Activated CD8-positive, alpha-beta memory T cell treated with anti-CD3 and anti-CD28 coated beads for 48 hours (primary cell): ENCODE data around the gene ABHD18.
A peak's percentile ranks its signal among the peaks of the same experiment; 100 is the strongest.
"Not testable (repeated sequence)": the region's sequence is repeated elsewhere in the genome, so short reads cannot be mapped to it uniquely, and the experiment has no call there.

Experiments used
- DNase-seq, 3 experiments: peaks; one replicate each; pipeline ENCODE4 v3.0.0-alpha.2; 2020; ENCODE audit warnings: low read depth in 2 of 3, low spot score in 2 of 3

The ABHD18 gene

DNA sequence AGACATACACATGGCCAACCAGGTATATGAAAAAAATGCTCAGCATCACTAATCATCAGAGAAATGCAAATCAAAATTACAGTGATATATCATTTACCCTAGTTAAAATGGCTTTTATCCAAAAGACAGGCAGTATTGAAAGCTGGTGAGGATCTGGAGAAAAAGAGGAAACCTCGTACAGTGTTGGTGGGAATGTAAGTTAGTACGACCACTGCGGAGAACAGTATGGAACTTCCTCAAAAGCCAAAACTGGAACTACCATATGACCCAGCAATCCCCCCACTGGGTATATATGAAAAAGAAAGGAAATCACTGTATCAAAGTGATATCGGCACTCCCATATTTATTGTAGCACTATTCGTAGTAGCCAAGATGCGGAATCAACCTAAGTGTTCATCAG, 23.4 kb downstream of the ABHD18 start:
- DNase-seq: no peak

DNA sequence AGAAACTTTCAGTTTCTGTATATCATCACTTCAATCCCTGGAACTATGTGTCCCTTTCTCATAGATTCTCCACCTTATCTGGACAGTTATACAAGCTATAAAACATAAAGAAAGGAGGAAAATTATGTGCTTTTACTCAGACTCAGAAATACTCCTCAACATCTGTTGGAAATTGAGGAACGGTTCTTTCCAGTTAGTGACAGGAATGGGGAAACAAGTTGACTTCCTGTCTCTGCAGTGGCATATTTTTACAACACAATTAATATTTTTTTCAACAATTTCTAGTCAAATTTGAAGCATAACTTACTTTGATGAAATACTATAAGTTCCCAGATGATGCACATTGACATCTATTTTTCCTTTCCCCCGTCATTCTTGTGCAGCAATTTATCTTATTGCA, 27.9 kb downstream of the ABHD18 start:
- DNase-seq: no peak

DNA sequence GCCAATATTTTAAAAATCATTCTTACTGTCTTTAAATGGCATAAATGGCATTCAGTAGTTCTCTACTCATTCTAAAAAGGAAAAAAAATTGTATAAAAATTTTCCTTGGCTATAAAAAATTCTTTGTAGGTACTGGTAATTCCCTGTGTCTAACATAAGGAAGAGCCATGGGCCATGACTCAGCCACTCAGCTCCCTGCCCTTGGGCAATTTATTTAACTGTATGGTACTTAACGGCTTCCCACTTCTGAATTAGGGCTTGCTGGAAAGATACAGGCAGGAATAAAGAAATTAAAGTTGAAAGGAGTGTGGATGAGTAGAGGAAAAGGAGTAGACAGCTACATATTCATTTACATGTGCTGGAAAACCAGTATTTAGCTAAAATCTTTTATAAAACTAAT, 30.6 kb downstream of the ABHD18 start:
- no peak for DNase-seq

DNA sequence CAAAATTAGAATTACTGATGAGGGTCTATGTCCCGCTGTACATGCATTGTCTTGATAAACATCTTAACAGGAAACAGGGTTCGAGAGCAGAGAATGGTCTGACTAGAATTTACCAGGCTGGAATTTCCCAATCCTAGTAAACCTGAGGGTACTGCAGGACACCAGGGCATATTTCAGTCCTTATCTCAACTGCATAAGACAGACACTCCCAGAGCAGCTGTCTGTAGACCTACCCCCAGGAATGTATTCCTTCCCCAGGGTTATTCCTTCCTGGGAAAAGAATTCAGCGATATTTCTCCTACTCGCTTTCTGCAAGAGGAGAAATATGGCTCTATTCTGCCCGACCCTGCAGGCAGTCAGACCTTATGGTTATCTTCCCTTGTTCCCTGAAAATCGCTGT, 31.3 kb downstream of the ABHD18 start:
- not testable (repeated sequence) for DNase-seq

DNA sequence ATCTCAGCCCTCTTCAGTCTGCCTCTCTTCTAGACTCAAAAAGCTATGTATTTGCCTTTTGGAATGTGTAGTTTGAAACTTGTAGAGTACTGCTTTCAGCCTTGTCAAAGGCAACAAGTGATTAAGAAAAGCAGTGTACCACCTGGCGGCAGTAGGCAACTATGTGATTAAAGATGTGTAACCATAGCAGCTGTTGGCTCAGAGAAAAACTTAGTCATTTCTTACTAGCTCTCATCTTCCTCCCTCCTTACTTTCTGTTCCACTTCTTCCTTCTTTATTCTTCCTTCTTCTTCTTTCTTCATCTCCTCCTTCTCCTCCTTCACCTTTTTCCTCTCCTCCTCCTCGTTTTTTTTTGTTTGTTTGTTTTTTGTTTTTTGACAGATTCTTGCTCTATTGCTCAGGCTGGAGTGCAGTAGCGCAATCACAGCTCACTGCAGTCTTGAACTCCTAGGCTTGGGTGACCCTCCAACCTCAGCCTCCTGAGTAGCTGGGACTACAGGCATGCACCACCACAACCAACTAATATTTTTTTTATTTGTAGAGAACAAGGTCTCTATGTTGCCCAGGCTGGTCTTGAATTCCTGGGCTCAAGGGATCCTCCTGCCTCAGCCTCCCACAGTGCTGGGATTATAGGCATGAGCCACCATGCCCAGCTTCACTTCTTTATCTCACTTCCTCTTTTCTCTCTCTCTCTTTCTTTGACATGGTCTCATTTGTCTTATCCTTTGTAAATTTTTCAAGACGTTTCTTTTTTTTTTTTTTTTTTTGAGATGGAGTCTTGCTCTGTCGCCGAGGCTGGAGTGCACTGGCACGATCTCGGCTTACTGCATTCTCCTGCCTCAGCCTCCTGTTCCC, 32.6 kb downstream of the ABHD18 start:
- DNase-seq: no peak

DNA sequence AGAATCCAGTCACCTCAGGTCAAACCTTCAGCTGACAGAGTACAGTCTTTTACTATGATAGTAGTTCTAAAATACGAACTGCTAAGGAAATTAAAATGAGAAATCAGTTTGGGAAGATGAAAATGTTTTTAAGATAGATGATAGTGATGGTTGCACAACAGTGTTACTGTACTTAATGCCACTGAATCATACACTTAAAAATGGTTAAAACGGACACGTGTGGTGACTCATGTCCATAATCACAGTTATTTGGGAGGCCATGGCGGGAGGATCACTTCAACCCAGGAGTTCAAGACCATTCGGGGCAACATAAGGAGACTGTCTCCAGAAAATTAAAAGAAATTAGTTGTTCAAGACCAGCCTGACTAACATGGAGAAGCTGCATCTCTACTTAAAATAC, 41.4 kb downstream of the ABHD18 start:
- no peak for DNase-seq

DNA sequence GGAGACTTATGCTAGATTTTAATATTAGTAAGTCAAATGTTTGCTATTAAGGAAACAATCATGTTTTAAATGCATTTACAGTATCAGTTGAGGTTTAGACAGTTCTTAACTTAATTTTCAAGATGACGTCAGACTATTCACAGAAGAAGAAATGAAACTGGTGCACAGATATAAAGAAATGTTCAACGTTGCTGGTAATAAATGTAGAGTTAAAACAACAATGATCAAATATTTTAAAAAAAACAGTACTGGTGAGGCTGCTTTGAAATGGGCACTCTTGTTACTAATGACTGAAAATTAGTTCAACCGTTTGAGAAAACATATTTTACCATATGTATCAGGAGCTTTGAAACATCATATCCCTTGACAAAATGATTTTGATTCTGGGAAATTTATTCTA, 44.2 kb downstream of the ABHD18 start:
- no peak for DNase-seq

DNA sequence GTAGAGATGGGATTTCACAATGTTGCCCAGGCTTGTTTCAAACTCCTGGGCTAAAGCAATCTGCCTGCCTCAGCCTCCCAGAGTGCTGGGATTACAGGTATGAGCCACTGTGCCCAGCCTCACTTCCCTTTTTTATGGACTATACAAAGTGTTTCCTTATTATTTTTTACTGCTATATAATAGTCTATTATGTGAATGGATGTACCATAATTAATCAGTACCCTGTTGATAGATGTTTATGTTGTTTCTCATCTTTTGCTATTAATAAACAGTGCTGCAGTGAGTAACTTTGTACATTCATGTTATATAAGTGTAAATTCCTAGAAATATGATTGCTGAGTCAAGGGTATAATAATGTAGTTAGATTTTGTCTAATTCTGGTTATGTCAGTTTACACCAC, 60.1 kb downstream of the ABHD18 start:
- no peak for DNase-seq

DNA sequence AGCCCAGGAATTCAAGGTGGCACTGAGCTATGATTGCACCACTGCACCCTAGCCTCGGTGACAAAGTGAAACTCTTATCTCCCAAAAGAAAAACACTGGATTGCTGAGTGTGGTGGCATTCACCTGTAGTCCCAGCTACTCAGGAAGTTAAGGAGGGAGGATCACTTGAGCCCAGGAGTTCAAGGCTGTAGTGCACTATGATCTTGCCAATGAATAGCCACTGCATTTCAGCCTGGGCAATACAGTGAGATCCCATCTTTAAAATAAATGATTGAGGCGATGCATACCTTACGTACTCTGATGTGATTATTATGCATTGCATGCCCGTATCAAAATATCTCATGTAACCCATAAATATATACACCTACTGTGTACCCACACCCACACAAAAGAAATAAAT, 64.7 kb downstream of the ABHD18 start:
- DNase-seq: no peak

DNA sequence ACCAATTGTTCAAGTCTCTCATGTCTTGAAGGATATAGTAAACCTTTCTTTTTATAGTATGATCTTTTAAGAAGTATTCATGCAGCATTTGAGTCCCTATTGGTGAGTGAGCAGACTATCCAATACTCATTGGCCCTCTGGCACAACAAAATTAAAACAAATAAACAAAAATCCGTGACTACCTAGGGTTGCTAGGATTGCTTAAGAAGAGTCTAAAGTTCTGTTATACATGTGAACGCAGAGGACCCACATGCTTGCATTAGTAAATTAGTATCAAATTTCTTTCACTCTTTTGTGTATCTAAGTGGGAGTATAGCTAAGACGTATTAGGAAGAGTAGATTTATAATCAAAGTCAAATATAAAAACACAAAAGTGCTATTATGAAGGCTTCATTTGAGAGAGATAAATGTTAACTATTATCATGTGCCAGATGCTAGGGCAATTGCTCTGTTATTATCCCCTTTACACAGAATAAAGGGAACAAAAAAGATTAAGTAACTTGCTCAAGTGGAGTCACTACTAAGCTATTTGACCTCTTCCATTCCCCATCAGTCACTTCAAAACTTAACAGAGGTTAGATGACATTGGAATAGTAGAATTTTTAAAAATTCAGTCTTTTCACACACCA, 66.7 kb downstream of the ABHD18 start:
- no peak for DNase-seq

DNA sequence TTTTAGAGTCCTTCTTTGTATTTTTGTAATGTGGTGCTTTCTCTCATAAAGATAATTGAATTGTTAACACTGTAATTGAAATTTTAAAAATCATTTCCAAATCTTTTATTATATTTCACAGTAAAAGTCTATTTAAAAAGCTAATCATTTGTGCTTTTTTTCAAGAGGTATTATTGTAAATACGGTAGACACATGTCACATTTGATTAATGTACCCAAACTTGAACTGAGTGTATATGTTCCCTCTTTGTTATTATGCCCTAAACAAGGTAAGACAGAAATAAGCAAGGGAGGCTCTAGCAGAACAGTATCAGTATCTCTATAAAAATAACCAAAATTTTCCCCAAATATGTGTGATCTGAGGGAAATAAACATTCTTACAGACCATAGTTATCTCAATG, 74.4 kb downstream of the ABHD18 start:
- DNase-seq: no peak

DNA sequence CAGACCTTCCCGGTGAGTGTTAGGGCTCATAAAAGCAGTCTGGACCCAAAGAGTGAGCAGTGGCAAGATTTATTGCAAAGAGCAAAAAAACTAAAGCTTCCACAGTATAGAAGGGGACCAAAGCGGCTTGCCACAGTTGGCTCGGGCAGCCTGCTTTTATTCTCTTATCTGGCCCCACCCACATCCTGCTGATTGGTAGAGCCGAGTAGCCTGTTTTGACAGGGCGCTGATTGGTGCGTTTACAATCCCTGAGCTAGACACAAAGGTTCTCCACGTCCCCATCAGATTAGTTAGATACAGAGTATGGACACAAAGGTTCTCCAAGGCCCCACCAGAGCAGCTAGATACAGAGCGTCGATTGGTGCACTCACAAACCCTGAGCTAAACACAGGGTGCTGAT, 81.8 kb downstream of the ABHD18 start:
- DNase-seq: not testable (repeated sequence)

DNA sequence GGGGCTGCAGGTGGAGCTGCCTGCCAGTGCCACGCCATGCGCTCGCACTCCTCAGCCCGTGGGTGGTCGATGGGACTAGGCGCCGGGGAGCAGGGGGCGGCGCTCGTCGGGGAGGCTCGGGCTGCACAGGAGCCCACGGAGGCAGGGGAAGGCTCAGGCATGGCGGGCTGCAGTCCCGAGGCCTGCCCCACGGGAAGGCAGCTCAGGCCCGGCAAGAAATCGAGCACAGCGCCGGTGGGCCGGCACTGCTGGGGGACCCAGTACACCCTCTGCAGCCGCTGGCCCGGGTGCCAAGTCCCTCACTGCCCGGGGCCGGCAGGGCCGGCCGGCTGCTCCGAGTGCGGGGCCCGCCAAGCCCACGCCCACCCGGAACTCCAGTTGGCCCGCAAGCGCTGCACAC, 82.3 kb downstream of the ABHD18 start:
- not testable (repeated sequence) for DNase-seq

DNA sequence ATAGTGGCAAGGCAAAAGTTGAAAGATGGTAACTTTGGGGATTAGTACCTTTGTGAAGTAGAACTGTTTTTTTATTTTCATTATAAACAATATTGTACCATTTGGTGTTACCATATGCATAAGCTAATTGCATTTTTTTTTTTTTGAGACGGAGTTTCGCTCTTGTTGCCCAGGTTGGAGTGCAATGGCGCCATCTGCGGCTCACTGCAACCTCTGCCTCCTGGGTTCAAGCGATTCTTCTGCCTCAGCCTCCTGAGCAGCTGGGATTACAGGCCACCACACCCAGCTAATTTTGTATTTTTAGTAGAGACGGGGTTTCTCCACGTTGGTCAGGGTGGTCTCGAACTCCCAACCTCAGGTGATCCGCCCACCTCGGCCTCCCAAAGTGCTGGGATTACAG, 86.0 kb downstream of the ABHD18 start:
- DNase-seq: not testable (repeated sequence)

DNA sequence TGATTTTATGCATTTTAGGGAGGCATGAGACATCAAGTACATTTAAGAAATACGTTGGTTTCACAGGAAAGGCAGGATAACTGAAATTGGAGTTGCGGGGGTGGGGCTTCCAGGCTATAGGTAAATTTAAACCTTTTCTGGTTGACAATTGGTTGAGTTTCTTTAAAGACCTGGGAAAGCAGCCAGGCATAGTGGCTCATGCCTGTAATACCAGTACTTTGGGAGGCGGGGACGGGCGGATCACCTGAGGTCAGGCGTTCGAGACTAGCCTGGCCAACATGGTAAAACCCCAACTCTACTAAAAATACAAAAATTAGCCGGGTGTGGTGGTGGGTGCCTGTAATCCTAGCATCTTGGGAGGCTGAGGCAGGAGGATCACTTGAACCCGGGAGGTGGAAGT, 89.7 kb downstream of the ABHD18 start:
- DNase-seq: not testable (repeated sequence)

DNA sequence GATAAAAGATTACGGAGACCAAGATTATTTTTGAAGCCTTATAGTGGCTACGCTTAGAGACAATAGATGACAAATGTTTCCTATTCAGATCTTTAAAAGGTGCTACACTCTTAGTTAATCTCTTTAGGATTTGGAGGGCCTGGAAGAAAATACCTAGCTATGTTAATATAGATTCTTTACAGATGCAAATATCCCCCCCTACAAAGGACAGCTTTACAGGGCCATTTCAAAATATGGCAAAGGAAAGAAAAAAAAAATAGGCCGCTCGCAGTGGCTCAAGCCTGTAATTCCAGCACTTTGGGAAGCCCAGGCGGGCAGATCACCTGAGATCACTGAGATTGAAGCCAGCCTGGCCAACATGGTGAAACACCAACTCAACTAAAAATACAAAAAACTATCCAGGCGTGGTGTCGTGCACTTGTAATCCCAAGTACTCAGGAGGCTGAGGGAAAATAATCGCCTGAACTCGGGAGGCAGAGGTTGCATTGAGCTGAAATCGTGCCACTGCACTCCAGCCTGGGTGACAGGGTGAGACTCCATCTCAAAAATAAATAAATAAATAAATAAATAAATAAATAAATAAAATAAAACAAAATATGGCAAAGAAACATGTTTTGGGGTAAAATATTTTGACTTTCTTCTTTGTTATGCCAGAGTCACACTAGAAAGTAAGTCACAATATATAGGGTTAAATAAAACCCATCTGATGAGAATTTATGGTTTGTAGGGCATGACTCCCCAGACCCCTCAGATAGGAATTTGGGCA, 90.4 kb downstream of the ABHD18 start:
- DNase-seq: not testable (repeated sequence)

DNA sequence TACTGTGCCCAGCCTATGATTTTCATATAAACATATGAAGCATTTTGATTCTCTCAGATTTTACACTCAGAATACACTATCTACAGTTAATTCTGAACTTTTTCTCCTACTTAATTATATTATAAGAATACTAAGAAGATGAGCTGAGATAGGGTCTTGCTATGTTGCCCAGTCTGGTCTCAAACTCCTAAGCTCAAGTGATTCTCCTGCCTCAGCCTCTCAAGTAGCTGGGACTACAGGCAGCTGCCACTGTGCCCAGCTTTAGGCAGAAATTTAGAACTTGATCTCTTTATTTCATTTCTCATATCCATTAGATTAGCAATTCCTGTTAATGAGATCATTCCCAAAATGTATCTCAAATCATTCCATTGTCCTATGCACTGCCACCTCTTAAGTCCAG, 91.2 kb downstream of the ABHD18 start:
- no peak for DNase-seq

DNA sequence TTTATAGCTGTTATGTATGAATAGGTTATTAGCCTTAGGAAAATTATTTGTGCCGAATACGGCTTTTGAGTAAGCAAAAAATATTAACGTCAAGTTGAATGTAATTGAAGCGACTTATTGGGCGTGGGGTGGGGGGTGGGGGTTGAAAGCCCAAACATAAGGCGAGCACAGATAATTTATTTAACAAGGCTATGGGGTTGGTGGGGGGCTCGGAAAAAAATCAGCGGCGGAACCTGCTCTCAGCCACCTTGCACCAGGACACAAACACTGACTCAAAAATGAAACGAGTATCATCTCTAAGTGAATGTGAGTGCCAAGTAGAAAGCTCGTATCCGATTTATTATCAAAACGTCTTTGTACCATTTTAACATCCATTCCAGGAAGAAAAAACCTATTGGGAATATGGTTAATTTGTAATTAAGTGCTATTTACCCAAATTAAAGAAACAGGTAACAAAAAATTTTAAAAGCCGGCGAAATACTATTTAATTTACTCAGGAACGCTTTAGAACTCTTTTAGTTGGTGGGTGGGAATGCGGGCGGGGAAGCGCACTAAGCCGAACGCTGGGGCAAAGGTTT, 95.0 kb downstream of the ABHD18 start:
- no peak for DNase-seq

DNA sequence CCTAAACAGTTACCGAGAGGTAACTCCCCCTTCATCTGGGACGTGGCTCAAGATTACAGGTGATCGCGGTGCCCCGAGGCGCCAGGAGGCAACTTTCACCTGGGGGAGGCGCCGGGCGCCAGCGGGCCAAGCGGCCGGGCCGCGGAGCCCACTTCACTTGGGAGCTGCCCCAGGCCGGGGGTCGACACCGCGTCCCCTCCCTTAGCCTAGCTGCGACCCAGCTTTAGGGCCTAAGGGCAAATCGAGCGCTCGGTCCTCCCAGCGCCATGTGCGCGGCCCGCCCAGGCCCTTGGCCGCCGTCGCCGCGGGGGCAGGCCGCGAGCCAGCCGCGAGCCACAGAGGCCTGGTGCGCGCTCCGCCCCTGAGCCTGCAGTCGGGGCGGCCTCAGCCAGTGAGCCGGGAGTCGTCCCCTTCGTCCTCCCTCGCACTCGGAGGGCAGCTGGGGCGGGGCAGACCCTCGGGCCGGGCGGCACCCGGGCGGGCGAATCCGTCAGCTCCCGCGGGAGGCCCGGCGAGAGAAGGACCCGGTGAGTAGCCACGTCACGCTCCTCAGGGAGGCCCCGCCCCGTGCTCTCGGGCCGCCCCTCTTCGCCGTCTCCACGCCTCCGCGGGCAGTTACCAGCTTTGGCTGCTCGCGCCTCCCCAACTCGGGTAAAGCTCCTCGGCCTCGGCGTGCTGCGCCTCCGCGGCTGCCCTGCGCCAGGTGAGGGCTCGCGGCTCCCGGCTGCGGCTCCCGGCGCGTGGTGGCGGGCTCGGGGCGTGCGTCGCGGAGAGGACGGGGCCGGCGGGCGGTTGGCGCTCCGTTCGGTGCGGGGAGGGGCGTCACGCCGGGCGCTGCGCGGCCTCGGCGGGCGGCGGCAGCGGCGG, 95.7 kb downstream of the ABHD18 start, which contains the start of gene LARP1B:
LARP1B (plus strand) TSS at position 614 of the 867 bp plus-strand sequence. CDS start 13,640 bp downstream, outside the sequence.
- peak; percentile 81 to 93 (median 91) for DNase-seq
